ENCODE measurements around the gene CKAP5. TPM values are rescaled to one million over a fixed set of nuclear protein-coding genes. Genes with fewer than 3 reads are reported as not detected.
A peak's percentile ranks its signal among the peaks of the same experiment; 100 is the strongest.
"Not testable (repeated sequence)": the region's sequence is repeated elsewhere in the genome, so short reads cannot be mapped to it uniquely, and the experiment has no call there.

Gene CKAP5
- total RNA-seq, 1 donor from 2014 or later: 94.3 TPM

- peak; percentile 29 for TF ChIP-seq CTCF (IDR thresholded peaks at IDR 0.05)
- Mint-ChIP-seq H3K27ac (ENCODE audit: unreplicated experiment) (peak overlapping the region; percentile 64), H3K4me3 (ENCODE audit: unreplicated experiment) (no peak overlapping the region), H3K36me3 (ENCODE audit: low read depth) (no peaks in the 10 kb centered on the region), H3K27me3 (ENCODE audit: low read depth) (no peaks in the 10 kb centered on the region), H3K9me3 (ENCODE audit: low read depth) (no peaks in the 10 kb centered on the region), H3K4me1 (ENCODE audit: low read depth) (peaks cover 42% of the 10 kb centered on the region)
- no peak for DNase-seq (ENCODE audit: low spot score)
These were observed 18.1 kb downstream of the CKAP5 start for GRCh38 chr11:46827995-46828394.

GRCh38 chr11:46826310-46827044 lies 19.6 kb downstream of the CKAP5 start:
- peak; percentile 93 for DNase-seq (ENCODE audit: low spot score)
- peak overlapping the region; percentile 85 for H3K4me3 Mint-ChIP-seq (ENCODE audit: unreplicated experiment)

GRCh38 chr11:46808799-46809431 lies 37.2 kb downstream of the CKAP5 start:
- Mint-ChIP-seq H3K4me1 (ENCODE audit: low read depth) (peaks cover 11% of the 10 kb centered on the region), H3K9me3 (ENCODE audit: low read depth) (no peaks in the 10 kb centered on the region), H3K27me3 (ENCODE audit: low read depth) (no peaks in the 10 kb centered on the region), H3K36me3 (ENCODE audit: low read depth) (peaks cover 11% of the 10 kb centered on the region), H3K4me3 (ENCODE audit: unreplicated experiment) (no peak overlapping the region), H3K27ac (ENCODE audit: unreplicated experiment) (peak overlapping the region; percentile 49)
- peak; percentile 82 for TF ChIP-seq CTCF (IDR thresholded peaks at IDR 0.05)
- DNase-seq (ENCODE audit: low spot score): no peak

More at GRCh38 chr11:46826310-46827044, 19.6 kb downstream of the CKAP5 start:
- no peaks in the 10 kb centered on the region for H3K36me3 Mint-ChIP-seq (ENCODE audit: low read depth)
- H3K9me3 Mint-ChIP-seq (ENCODE audit: low read depth): no peaks in the 10 kb centered on the region
- peak overlapping the region; percentile 89 for H3K27ac Mint-ChIP-seq (ENCODE audit: unreplicated experiment)
- peak; percentile 45 for TF ChIP-seq CTCF (IDR thresholded peaks at IDR 0.05)
- H3K27me3 Mint-ChIP-seq (ENCODE audit: low read depth): no peaks in the 10 kb centered on the region
- peaks cover 39% of the 10 kb centered on the region for H3K4me1 Mint-ChIP-seq (ENCODE audit: low read depth)

GRCh38 chr11:46801694-46802470 lies 44.2 kb downstream of the CKAP5 start:
- peaks cover 2% of the 10 kb centered on the region for H3K4me1 Mint-ChIP-seq (ENCODE audit: low read depth)
- no peak overlapping the region for H3K4me3 Mint-ChIP-seq (ENCODE audit: unreplicated experiment)
- no peaks in the 10 kb centered on the region for H3K9me3 Mint-ChIP-seq (ENCODE audit: low read depth)
- H3K36me3 Mint-ChIP-seq (ENCODE audit: low read depth): peaks cover 17% of the 10 kb centered on the region
- no peak for DNase-seq (ENCODE audit: low spot score)
- no peak overlapping the region for H3K27ac Mint-ChIP-seq (ENCODE audit: unreplicated experiment)
- TF ChIP-seq CTCF (IDR thresholded peaks at IDR 0.05): no peak
- H3K27me3 Mint-ChIP-seq (ENCODE audit: low read depth): no peaks in the 10 kb centered on the region

- no peak overlapping the region for H3K27ac Mint-ChIP-seq (ENCODE audit: unreplicated experiment)
- no peak overlapping the region for H3K4me3 Mint-ChIP-seq (ENCODE audit: unreplicated experiment)
- H3K4me1 Mint-ChIP-seq (ENCODE audit: low read depth): peaks cover 2% of the 10 kb centered on the region
- DNase-seq (ENCODE audit: low spot score): no peak
- TF ChIP-seq CTCF (IDR thresholded peaks at IDR 0.05): no peak
- no peaks in the 10 kb centered on the region for H3K27me3 Mint-ChIP-seq (ENCODE audit: low read depth)
- no peaks in the 10 kb centered on the region for H3K9me3 Mint-ChIP-seq (ENCODE audit: low read depth)
- H3K36me3 Mint-ChIP-seq (ENCODE audit: low read depth): peaks cover 22% of the 10 kb centered on the region
These were observed 45.9 kb downstream of the CKAP5 start for GRCh38 chr11:46800177-46800576.

- H3K36me3 Mint-ChIP-seq (ENCODE audit: low read depth): peaks cover 23% of the 10 kb centered on the region
- not testable (repeated sequence) for H3K4me3 Mint-ChIP-seq (ENCODE audit: unreplicated experiment); H3K4me1 Mint-ChIP-seq (ENCODE audit: low read depth); H3K9me3 Mint-ChIP-seq (ENCODE audit: low read depth); H3K27ac Mint-ChIP-seq (ENCODE audit: unreplicated experiment); H3K27me3 Mint-ChIP-seq (ENCODE audit: low read depth); DNase-seq (ENCODE audit: low spot score)
These were observed 46.4 kb downstream of the CKAP5 start for GRCh38 chr11:46799725-46800124.
